ENCODE measurements around the gene SOX3. TPM values are rescaled to one million over a fixed set of nuclear protein-coding genes. Genes with fewer than 3 reads are reported as not detected.

SOX3 gene
- total RNA-seq, result not detected in 2 replicates

GRCh38 chrX:140504371-140505324, at the start of gene SOX3:
Gene SOX3 (minus strand): TSS chrX:140505069. CDS start chrX:140505060, 9 bp downstream.
- TF ChIP-seq CTCF (conservative IDR thresholded peaks at IDR 0.05; ENCODE audit: low read depth, low read length), result no peak
- DNase-seq (ENCODE audit: low read depth), result no peak
- H3K4me3 ChIP-seq (ENCODE audit: low read depth, low read length), result peak within 1 kb of the TSS; percentile 14

GRCh38 chrX:140548985-140549384, 44.1 kb upstream of the SOX3 start:
- no peak for TF ChIP-seq CTCF (conservative IDR thresholded peaks at IDR 0.05; ENCODE audit: low read depth, low read length)
- DNase-seq (ENCODE audit: low read depth), result no peak
- H3K4me3 ChIP-seq (ENCODE audit: low read depth, low read length), result no peak overlapping the region

GRCh38 chrX:140526171-140526570, 21.3 kb upstream of the SOX3 start:
- no peak for DNase-seq (ENCODE audit: low read depth)
- no peak for TF ChIP-seq CTCF (conservative IDR thresholded peaks at IDR 0.05; ENCODE audit: low read depth, low read length)
- H3K4me3 ChIP-seq (ENCODE audit: low read depth, low read length), result no peak overlapping the region

GRCh38 chrX:140525448-140525847, 20.6 kb upstream of the SOX3 start:
- no peak overlapping the region for H3K4me3 ChIP-seq (ENCODE audit: low read depth, low read length)
- TF ChIP-seq CTCF (conservative IDR thresholded peaks at IDR 0.05; ENCODE audit: low read depth, low read length), result no peak
- DNase-seq (ENCODE audit: low read depth), result no peak

GRCh38 chrX:140524556-140524955, 19.7 kb upstream of the SOX3 start:
- no peak for TF ChIP-seq CTCF (conservative IDR thresholded peaks at IDR 0.05; ENCODE audit: low read depth, low read length)
- no peak for DNase-seq (ENCODE audit: low read depth)
- H3K4me3 ChIP-seq (ENCODE audit: low read depth, low read length), result no peak overlapping the region

GRCh38 chrX:140521393-140521792, 16.5 kb upstream of the SOX3 start:
- TF ChIP-seq CTCF (conservative IDR thresholded peaks at IDR 0.05; ENCODE audit: low read depth, low read length), result no peak
- DNase-seq (ENCODE audit: low read depth), result no peak
- H3K4me3 ChIP-seq (ENCODE audit: low read depth, low read length), result no peak overlapping the region

- no peak for TF ChIP-seq CTCF (conservative IDR thresholded peaks at IDR 0.05; ENCODE audit: low read depth, low read length)
- no peak overlapping the region for H3K4me3 ChIP-seq (ENCODE audit: low read depth, low read length)
- DNase-seq (ENCODE audit: low read depth), result no peak
These were observed 9.7 kb upstream of the SOX3 start for GRCh38 chrX:140514554-140514953.
